ENCODE data around the gene F12. TPM values are rescaled to one million over a fixed set of nuclear protein-coding genes. Genes with fewer than 3 reads are reported as not detected.

The F12 gene
- total RNA-seq, 1 donor from 2014 or later = 4.0 TPM

DNA sequence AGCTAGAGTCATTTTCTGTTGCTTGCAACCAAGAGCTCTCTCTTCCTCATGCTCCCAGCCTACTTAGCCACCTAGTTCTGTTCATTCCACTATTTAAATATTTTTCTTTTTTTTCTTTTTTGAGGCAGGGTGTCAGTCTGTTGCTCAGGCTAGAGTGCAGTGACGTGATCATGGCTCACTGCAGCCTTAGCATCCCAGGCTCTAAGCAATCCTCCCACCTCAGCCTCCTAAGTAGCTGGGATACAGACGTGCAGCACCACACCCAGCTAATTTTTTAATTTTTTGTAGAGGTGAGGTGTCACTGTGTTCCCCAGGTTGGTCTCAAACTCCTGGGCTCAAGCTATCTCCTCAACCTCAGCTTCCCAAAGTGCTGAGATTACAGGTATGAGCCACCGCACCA, 5.1 kb upstream of the F12 start:
- H3K27me3 ChIP-seq (ENCODE audit: control insufficient read depth, insufficient read depth, low read length) = no peaks in the 10 kb centered on the region
- no peaks in the 10 kb centered on the region for H3K36me3 ChIP-seq (ENCODE audit: control insufficient read depth, insufficient read depth, low read length)
- no peak overlapping the region for H3K4me3 ChIP-seq (ENCODE audit: low read depth, low read length)
- DNase-seq (ENCODE audit: low read depth) = no peak
- TF ChIP-seq, protein P1, sequence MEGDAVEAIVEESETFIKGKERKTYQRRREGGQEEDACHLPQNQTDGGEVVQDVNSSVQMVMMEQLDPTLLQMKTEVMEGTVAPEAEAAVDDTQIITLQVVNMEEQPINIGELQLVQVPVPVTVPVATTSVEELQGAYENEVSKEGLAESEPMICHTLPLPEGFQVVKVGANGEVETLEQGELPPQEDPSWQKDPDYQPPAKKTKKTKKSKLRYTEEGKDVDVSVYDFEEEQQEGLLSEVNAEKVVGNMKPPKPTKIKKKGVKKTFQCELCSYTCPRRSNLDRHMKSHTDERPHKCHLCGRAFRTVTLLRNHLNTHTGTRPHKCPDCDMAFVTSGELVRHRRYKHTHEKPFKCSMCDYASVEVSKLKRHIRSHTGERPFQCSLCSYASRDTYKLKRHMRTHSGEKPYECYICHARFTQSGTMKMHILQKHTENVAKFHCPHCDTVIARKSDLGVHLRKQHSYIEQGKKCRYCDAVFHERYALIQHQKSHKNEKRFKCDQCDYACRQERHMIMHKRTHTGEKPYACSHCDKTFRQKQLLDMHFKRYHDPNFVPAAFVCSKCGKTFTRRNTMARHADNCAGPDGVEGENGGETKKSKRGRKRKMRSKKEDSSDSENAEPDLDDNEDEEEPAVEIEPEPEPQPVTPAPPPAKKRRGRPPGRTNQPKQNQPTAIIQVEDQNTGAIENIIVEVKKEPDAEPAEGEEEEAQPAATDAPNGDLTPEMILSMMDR (IDR thresholded peaks at IDR 0.05; ENCODE audit: insufficient read depth, low read length, poor library complexity, severe bottlenecking) = no peak

DNA sequence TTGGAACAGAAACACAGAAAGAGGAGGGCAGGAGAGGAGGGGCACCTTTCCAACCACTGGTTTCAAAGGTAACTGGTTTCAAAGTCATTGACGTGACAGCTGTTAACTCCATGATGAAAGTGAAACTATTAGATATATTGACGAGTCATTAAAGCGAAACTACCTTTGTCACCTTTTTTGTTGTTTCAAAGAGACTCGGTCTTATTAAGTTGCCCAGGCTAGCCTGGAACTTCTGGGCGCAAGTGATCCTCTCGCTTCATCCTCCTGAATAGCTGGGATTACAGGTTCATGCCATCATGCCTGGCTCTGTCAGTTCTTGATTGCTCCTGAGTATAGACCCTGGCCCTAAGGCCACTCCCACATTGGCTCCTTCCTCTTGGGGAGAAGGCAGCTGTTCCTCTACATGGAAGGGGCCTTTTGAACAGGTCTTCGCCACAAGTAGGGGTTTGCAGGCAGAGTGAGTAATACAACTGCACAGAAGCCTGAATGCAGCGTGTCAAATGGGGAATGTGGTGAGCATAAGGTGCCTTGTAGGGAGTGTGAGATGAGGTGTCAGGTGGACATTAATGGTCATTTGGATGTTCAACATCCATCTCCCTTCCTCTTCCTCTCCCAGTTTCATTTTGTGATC, 3.4 kb upstream of the F12 start:
- no peak for DNase-seq (ENCODE audit: low read depth)
- no peak overlapping the region for H3K4me3 ChIP-seq (ENCODE audit: low read depth, low read length)
- no peaks in the 10 kb centered on the region for H3K36me3 ChIP-seq (ENCODE audit: control insufficient read depth, insufficient read depth, low read length)
- TF ChIP-seq, protein P1 (IDR thresholded peaks at IDR 0.05; ENCODE audit: insufficient read depth, low read length, poor library complexity, severe bottlenecking) = no peak
- no peaks in the 10 kb centered on the region for H3K27me3 ChIP-seq (ENCODE audit: control insufficient read depth, insufficient read depth, low read length)

DNA sequence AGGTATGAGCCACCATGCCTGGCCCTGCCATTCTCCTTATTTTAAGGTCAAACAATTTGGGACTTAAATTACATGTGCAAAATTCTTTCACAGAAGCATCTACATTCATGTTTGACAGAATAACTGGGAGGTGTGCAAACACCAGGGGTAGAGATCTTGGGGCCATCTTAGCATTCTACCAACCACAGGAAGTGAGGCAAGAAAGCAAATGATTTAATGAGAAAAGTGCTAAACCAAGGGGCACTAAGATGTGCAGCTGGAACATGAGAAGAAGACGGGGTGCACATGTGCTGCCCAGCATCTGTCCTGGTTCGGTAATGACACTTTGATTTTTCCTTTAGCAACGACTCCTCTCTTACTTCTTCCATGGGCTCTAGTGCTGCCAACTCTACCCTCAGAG, 1.2 kb upstream of the F12 start:
- TF ChIP-seq, protein P1 (IDR thresholded peaks at IDR 0.05; ENCODE audit: insufficient read depth, low read length, poor library complexity, severe bottlenecking) = no peak

DNA sequence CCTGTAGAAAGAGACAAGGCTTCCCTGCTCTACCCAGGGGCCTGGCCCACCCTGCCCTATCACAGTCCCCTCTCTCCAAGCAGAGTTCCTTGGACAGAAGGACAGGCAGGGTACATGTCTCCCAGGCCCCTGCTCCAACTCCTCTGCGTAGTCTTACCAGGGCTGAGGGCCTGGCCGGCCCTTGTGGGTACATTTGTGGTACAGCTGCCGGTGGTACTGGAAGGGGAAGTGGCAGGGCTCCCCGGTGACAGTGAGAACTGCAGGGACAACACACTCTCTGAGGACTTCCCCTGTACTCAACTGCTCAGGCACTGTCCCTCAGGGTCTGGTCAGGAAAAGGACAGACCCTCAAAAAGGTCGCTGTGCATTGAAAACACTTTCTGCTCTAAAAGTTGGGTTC, 3.6 kb downstream of the F12 start:
- TF ChIP-seq, protein P1 (IDR thresholded peaks at IDR 0.05; ENCODE audit: insufficient read depth, low read length, poor library complexity, severe bottlenecking) = no peak
- H3K27me3 ChIP-seq (ENCODE audit: control insufficient read depth, insufficient read depth, low read length) = peaks cover 16% of the 10 kb centered on the region
- H3K36me3 ChIP-seq (ENCODE audit: control insufficient read depth, insufficient read depth, low read length) = no peaks in the 10 kb centered on the region
- no peak for DNase-seq (ENCODE audit: low read depth)
- H3K4me3 ChIP-seq (ENCODE audit: low read depth, low read length) = no peak overlapping the region

More for the DNA sequence above, 1.2 kb upstream of the F12 start:
- no peak for DNase-seq (ENCODE audit: low read depth)
- Histone ChIP-seq H3K36me3 (ENCODE audit: control insufficient read depth, insufficient read depth, low read length) (no peaks in the 10 kb centered on the region), H3K4me3 (ENCODE audit: low read depth, low read length) (no peak overlapping the region), H3K27me3 (ENCODE audit: control insufficient read depth, insufficient read depth, low read length) (no peaks in the 10 kb centered on the region)

DNA sequence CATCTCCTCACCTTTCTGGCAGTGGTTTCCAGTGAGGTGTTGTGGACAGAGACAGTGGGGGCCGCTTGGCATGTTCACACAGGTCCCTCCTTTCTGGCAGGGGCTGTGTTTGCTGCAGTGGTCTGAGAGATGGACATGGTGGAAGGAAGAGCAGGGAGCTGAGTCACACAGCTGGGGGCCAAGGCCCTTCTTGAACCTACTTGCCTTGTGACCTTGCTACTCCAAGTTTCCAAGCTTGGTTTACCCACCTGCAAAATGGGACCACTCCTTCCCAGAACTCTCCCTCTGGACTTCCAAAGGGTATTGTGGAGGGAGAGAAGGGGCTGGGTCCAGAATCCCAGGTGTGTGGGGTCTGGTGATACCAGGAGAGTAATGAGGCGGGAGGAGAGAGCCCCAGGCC, 4.1 kb downstream of the F12 start:
- Histone ChIP-seq H3K36me3 (ENCODE audit: control insufficient read depth, insufficient read depth, low read length) (no peaks in the 10 kb centered on the region), H3K4me3 (ENCODE audit: low read depth, low read length) (no peak overlapping the region), H3K27me3 (ENCODE audit: control insufficient read depth, insufficient read depth, low read length) (peaks cover 21% of the 10 kb centered on the region)
- TF ChIP-seq, protein P1 (IDR thresholded peaks at IDR 0.05; ENCODE audit: insufficient read depth, low read length, poor library complexity, severe bottlenecking) = no peak
- DNase-seq (ENCODE audit: low read depth) = no peak

DNA sequence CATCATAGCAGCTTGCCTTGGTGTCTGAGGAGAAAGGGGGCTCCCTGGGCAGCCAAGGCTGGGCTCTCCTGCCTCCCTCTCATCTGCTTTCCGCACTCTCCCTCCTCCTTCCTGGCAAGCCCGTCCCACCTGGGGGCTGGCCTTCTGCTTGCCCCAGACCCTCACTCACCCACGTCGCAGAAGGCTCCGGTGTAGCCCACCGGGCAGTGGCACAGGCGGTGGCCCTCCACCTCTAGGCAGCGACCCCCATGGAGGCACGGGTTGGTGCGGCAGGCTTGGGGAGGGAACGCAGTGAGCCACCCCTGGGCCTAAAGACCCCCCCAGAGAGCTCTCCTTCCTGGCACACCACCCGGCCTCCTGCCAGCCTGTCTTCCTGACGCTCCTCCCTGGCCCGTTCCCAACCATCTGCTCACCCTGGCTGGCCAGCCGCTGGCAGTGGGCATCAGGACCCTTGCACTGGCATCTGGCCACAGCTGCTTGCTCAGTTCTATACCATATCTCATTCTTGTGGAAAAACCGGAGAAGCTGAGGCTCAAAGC, 4.7 kb downstream of the F12 start:
- no peak for DNase-seq (ENCODE audit: low read depth)
- TF ChIP-seq, protein P1 (IDR thresholded peaks at IDR 0.05; ENCODE audit: insufficient read depth, low read length, poor library complexity, severe bottlenecking) = no peak

More for the DNA sequence above, 4.7 kb downstream of the F12 start:
- peaks cover 27% of the 10 kb centered on the region for H3K27me3 ChIP-seq (ENCODE audit: control insufficient read depth, insufficient read depth, low read length)
- peak overlapping the region; percentile 41 for H3K4me3 ChIP-seq (ENCODE audit: low read depth, low read length)
- H3K36me3 ChIP-seq (ENCODE audit: control insufficient read depth, insufficient read depth, low read length) = no peaks in the 10 kb centered on the region
